ENCODE data around the gene CSTB. TPM values are rescaled to one million over a fixed set of nuclear protein-coding genes. Genes with fewer than 3 reads are reported as not detected.
A peak's percentile ranks its signal among the peaks of the same experiment; 100 is the strongest.

The CSTB gene
- total and polyA plus RNA-seq, 2 experiments from 2014 or later, result 24.1 to 120 TPM

DNA sequence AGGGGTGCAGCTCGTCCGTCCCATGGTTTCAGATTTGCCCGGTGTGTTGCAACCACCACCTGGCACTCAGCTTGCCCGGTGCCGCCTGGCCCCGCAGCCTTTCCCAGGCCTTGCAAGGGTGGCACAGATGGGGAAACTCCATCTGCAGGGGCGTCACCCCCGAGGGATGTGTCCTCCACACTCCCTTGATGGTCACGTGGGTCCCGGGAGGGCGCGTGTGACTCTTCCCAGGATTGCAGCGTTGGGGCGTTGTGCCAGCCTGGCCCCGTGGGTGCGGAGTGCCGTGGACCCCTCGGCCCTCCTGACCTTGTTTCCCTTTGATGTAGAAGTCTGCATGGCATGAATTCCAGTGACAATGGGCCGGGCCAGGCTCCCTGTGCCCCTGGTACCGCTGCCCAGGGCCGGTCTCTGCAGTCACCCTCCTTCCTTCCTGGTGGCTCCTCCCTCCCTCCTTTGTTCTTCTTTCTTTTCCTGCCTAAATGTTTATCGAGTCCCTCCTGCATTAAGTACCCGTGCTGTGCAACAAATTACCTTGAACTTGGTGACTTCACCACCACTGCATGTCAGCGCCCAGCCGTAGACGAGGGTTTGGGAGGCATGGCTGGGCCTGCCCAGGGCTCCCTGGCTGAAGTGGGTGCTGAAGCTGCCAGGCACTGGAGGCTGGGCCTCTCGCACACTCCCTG lies 36.2 kb upstream of the CSTB start:
- Histone ChIP-seq H3K9me2 (replicated peaks; ENCODE audit: insufficient read depth) (no peaks in the 10 kb centered on the region), H3K79me2 (no peaks in the 10 kb centered on the region), H2AFZ (no peak overlapping the region), H4K20me1 (ENCODE audit: insufficient read depth, poor library complexity, severe bottlenecking) (no peaks in the 10 kb centered on the region), H3K4me3 (no peak overlapping the region), H3K4me2 (no peak overlapping the region), H3K27me3 (no peaks in the 10 kb centered on the region), H3K27ac (no peak overlapping the region), H3K9me3 (ENCODE audit: low read depth) (no peaks in the 10 kb centered on the region), H3K4me1 (ENCODE audit: insufficient read depth) (no peaks in the 10 kb centered on the region), H3K36me3 (replicated peaks; ENCODE audit: insufficient read depth, low read depth) (no peaks in the 10 kb centered on the region)
- WGBS (ENCODE audit: low lambda C conversion rate, missing lambda C conversion rate), result 87% methylated on average over 25 of the region's 27 CpGs
- no peak for DNase-seq (ENCODE audit: low spot score)
- no peak for TF ChIP-seq EZH2phosphoT487 (IDR thresholded peaks at IDR 0.05; ENCODE audit: low read depth, severe bottlenecking, unreplicated experiment)
- TF ChIP-seq EZH2 (IDR thresholded peaks at IDR 0.05; ENCODE audit: borderline replicate concordance), result no peak
- no peak for TF ChIP-seq CTCF (IDR thresholded peaks at IDR 0.05; ENCODE audit: poor library complexity)

- Histone ChIP-seq H3K79me2 (no peaks in the 10 kb centered on the region), H3K4me2 (peak overlapping the region; percentile 55), H4K20me1 (ENCODE audit: insufficient read depth, poor library complexity, severe bottlenecking) (no peaks in the 10 kb centered on the region), H2AFZ (no peak overlapping the region), H3K27ac (no peak overlapping the region), H3K4me3 (no peak overlapping the region), H3K36me3 (replicated peaks; ENCODE audit: insufficient read depth, low read depth) (no peaks in the 10 kb centered on the region), H3K27me3 (no peaks in the 10 kb centered on the region), H3K9me3 (ENCODE audit: low read depth) (no peaks in the 10 kb centered on the region), H3K9me2 (replicated peaks; ENCODE audit: insufficient read depth) (no peaks in the 10 kb centered on the region), H3K4me1 (ENCODE audit: insufficient read depth) (no peaks in the 10 kb centered on the region)
- WGBS (ENCODE audit: low lambda C conversion rate, missing lambda C conversion rate), result 84% methylated on average over 24 of the region's 24 CpGs
- DNase-seq (ENCODE audit: low spot score), result no peak
- no peak for TF ChIP-seq CTCF (IDR thresholded peaks at IDR 0.05; ENCODE audit: poor library complexity)
- no peak for TF ChIP-seq EZH2phosphoT487 (IDR thresholded peaks at IDR 0.05; ENCODE audit: low read depth, severe bottlenecking, unreplicated experiment)
- TF ChIP-seq EZH2 (IDR thresholded peaks at IDR 0.05; ENCODE audit: borderline replicate concordance), result no peak
These were observed 35.4 kb upstream of the CSTB start for GRCh38 chr21:43811262-43812105.

GRCh38 chr21:43810505-43811261 lies 34.6 kb upstream of the CSTB start:
- TF ChIP-seq CTCF (IDR thresholded peaks at IDR 0.05; ENCODE audit: poor library complexity) (peak; percentile 97), EZH2 (IDR thresholded peaks at IDR 0.05; ENCODE audit: borderline replicate concordance) (no peak)
- H3K4me3 ChIP-seq, result no peak overlapping the region
- no peaks in the 10 kb centered on the region for H4K20me1 ChIP-seq (ENCODE audit: insufficient read depth, poor library complexity, severe bottlenecking)
- no peaks in the 10 kb centered on the region for H3K9me3 ChIP-seq (ENCODE audit: low read depth)
- peak overlapping the region; percentile 55 for H3K4me2 ChIP-seq
- no peaks in the 10 kb centered on the region for H3K79me2 ChIP-seq
- no peak overlapping the region for H3K27ac ChIP-seq
- DNase-seq (ENCODE audit: low spot score), result peak; percentile 89
- no peaks in the 10 kb centered on the region for H3K27me3 ChIP-seq
- H3K9me2 ChIP-seq (replicated peaks; ENCODE audit: insufficient read depth), result no peaks in the 10 kb centered on the region
- H3K4me1 ChIP-seq (ENCODE audit: insufficient read depth), result no peaks in the 10 kb centered on the region
- 35% methylated on average over 16 of the region's 23 CpGs for WGBS (ENCODE audit: low lambda C conversion rate, missing lambda C conversion rate)
- no peaks in the 10 kb centered on the region for H3K36me3 ChIP-seq (replicated peaks; ENCODE audit: insufficient read depth, low read depth)
- no peak overlapping the region for H2AFZ ChIP-seq

Data from hepatocyte (in vitro differentiated cells).